Adipose tissue (tissue), 3 donors: Measurements from ENCODE around the gene PRR20E. TPM values are rescaled to one million over a fixed set of nuclear protein-coding genes. Genes with fewer than 3 reads are reported as not detected.
"Not testable (repeated sequence)": the region's sequence is repeated elsewhere in the genome, so short reads cannot be mapped to it uniquely, and the experiment has no call there.

Experiments
- H3K27ac ChIP-seq: one replicate; pipeline ENCODE4 v1.5.1; 2013; ENCODE audit warnings: low read depth, low read length
- WGBS, 3 donors: extraction: QIAGEN DNeasy Blood & Tissue Kit; methylation state at CpG; one replicate each; pipeline ENCODE4 v1.1.7; 2013; 5-methylcytosine and 5-hydroxymethylcytosine counted together
- polyA plus RNA-seq, 3 donors: library from polyadenylated mRNA; stranded (reverse); fragments of 200-250 nt; gene quantifications; one replicate each; pipeline ENCODE4 v1.2.3, GENCODE V29; 2013
- donor health status: healthy with polysubstance abuse.
- donor health status: Bipolar disorder and iron deficiency.
- donor health status: healthy.

Gene PRR20E
- not detected for polyA plus RNA-seq

GRCh38 chr13:57166897-57167296 lies at the start of gene PRR20E:
TSS of gene PRR20E (plus strand) at chr13:57167197. CDS start at chr13:57167584, 387 bp downstream.
- not testable (repeated sequence) for H3K27ac ChIP-seq
- no CpG with 5 or more reads among the region's 22 CpGs for WGBS, 3 donors

- no peak overlapping the region for H3K27ac ChIP-seq
- WGBS, 3 donors = 34 to 60% (median 42%) methylated on average over 1 of the region's 1 CpG
These were observed 43.3 kb upstream of the PRR20E start for GRCh38 chr13:57123681-57124080.

DNA sequence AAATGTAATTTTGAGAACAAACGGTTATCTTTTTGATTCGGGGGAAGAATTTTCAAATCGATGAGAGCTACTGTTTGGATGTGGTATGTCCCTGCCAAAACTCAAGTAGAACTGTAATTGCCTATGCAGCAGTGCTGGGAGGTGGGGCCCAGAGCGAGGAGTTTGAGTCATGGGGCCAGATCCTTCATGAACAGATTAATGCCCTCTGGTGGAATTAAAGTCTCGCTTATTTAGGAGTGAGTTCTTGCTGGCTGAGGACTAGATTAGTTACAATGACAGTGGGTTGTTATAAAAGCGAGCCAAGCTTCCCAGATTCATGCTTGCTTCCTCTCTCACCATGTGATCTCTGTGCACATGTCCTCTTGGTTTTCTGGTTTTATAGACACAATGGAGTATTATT lies 38.1 kb upstream of the PRR20E start:
- 81 to 88% (median 84%) methylated on average over 6 of the region's 6 CpGs for WGBS, 3 donors
- no peak overlapping the region for H3K27ac ChIP-seq

- H3K27ac ChIP-seq = no peak overlapping the region
- 45 to 61% (median 61%) methylated on average over 2 of the region's 2 CpGs for WGBS, 3 donors
These were observed 30.9 kb upstream of the PRR20E start for GRCh38 chr13:57136093-57136492.

DNA sequence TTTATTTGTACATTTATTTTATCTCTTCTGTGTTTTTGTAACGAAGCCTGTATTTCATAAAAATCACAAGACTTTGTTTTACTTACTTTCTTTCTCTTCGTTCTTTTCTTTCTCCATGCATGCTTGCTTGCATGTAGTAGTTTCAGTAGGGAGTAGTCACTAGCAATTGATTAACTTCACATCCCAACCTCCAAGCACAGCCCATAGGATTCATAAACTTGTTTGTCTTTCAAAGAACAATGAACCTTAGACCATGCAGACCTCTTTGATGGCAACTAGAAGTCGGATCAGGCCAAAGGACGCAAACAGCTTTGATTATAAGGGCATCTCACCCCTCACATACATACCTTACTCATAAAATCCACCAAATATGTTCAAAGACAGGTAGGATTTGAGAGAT lies 29.4 kb upstream of the PRR20E start:
- no peak overlapping the region for H3K27ac ChIP-seq
- WGBS, 3 donors = 44 to 82% (median 80%) methylated on average over 4 of the region's 4 CpGs

GRCh38 chr13:57138988-57139387 lies 28.0 kb upstream of the PRR20E start:
- H3K27ac ChIP-seq = no peak overlapping the region
- WGBS, 3 donors = 87 to 92% (median 89%) methylated on average over 5 of the region's 5 CpGs

DNA sequence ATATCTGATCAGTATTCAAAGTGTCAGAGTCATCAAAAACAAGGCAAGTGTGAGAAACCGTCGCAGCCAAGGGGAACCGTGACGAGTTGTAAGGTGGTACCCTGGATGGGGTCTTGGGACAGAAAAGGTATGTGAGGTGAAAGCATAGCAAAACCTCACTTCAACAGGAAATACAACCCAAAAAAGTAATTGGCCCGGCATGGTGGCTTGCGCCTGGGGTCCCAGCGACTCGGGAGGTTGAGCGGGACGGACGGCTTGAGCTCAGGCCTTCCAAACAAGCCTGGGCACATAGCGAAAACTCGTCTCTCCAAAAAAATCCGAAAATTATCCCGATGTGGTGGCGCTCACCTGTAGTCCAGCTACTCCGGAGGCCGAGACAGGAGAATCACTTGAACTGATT lies 27.2 kb upstream of the PRR20E start:
- 86 to 96% methylated on average over 5 to 7 of the region's 18 CpGs; no CpG with 5 or more reads in 1 of the 3 donors for whole genome bisulfite sequencing, 3 donors
- not testable (repeated sequence) for H3K27ac ChIP-seq

DNA sequence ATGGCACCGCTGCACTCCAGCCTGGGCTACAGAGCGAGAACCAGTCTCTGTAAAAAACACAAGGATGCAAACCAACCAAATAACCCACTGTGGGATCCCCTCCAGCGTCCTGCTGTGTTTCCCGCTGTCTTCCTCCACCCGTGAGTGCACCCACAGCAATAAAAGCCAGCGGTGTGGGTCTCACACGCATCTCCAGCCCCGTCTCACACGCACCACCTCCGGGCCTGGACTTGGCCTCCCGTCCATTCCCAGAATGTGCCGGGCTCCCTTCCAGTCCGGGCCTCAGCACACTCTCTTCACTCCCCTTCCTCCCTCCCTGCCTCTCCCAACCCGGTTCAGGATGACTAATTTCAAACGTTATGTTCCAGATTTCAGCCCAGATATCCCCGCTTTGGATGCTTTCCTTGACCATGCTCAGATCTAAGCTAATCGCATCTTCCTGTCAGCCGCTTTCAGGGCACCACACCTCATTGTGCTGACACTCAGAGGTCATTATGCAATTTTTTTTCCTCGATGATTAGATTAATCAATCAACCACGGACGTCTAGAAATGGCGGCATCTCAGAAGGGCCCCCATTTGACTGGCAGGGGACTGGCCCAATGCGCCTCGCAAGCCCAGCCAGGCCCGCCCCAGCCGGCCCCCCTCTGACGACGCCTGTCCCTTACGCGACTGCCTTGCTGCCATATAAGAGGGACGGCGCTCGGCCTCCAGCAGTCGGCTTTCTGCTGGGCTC lies 26.6 kb upstream of the PRR20E start, which contains the start of gene PRR20A:
Gene PRR20A, plus strand, starts transcription at position 684 of the 734 bp plus-strand sequence. CDS start 387 bp downstream, outside the sequence.
- WGBS, 3 donors = 91 to 96% (median 95%) methylated on average over 9 to 10 of the region's 34 CpGs
- not testable (repeated sequence) for H3K27ac ChIP-seq

GRCh38 chr13:57147188-57147587 lies 19.8 kb upstream of the PRR20E start, which contains the start of gene PRR20B:
TSS of gene PRR20B (plus strand) at chr13:57147488. CDS start at chr13:57147875, 387 bp downstream.
- not testable (repeated sequence) for H3K27ac ChIP-seq
- no CpG with 5 or more reads among the region's 22 CpGs for WGBS, 3 donors

- 88 to 95% (median 94%) methylated on average over 6 of the region's 14 CpGs for WGBS, 3 donors
- not testable (repeated sequence) for H3K27ac ChIP-seq
These were observed 18.9 kb upstream of the PRR20E start for GRCh38 chr13:57148106-57148505.

GRCh38 chr13:57153761-57154160 lies 13.2 kb upstream of the PRR20E start, which contains the start of gene PRR20C:
TSS of gene PRR20C (plus strand) at chr13:57154061. CDS start at chr13:57154448, 387 bp downstream.
- H3K27ac ChIP-seq = not testable (repeated sequence)
- WGBS, 3 donors = no CpG with 5 or more reads among the region's 22 CpGs

GRCh38 chr13:57160332-57160731 lies 6.7 kb upstream of the PRR20E start, which contains the start of gene PRR20D:
TSS of gene PRR20D (plus strand) at chr13:57160632. CDS start at chr13:57161019, 387 bp downstream.
- H3K27ac ChIP-seq = not testable (repeated sequence)
- WGBS, 3 donors = no CpG with 5 or more reads among the region's 22 CpGs

DNA sequence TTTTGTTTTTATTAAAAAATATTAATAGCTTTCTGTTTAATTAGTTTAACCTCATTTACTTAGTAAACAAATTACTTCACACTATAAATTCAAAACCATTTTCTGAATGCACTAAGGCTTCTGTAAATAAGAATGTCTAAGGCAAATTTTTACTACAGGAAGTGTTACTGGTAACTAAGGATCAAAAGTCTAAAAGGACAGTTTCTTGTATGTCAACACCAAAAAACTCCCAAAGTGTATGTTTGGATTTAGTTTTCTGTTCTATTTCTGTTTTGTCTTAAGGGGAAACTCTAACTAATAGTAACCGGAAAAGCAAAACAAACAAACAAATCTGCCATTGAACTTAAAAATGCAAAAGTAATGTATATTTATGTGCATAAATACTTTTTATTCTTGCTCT lies 24.7 kb downstream of the PRR20E start:
- WGBS, 3 donors = 84 to 95% (median 89%) methylated on average over 1 of the region's 1 CpG
- H3K27ac ChIP-seq = no peak overlapping the region

- WGBS, 3 donors = 80 to 84% (median 83%) methylated on average over 1 of the region's 1 CpG
- H3K27ac ChIP-seq = no peak overlapping the region
These were observed 46.0 kb downstream of the PRR20E start for GRCh38 chr13:57212989-57213388.

Other genes with a start within 250 kb of the PRR20E start
- not detected for gene PRR20A, start 26.3 kb upstream of the PRR20E start, polyA plus RNA-seq
- not detected for gene PRR20B, start 19.7 kb upstream of the PRR20E start, polyA plus RNA-seq
- gene PRR20C, start 13.1 kb upstream of the PRR20E start, polyA plus RNA-seq = not detected
- not detected for gene PRR20D, start 6.6 kb upstream of the PRR20E start, polyA plus RNA-seq